Camera-type eye (tissue), 1 donor: ENCODE results near the gene GARIN3. TPM values are rescaled to one million over a fixed set of nuclear protein-coding genes. Genes with fewer than 3 reads are reported as not detected.

Source experiments
- total RNA-seq: library from RNA; depleted of rRNA; stranded (reverse); fragments of >200 nt; gene quantifications from one replicate; pipeline ENCODE4 v1.2.3, GENCODE V29; 2014

The GARIN3 gene
- total RNA-seq, result not detected

GRCh38 chr5:157166214-157167213 lies at the start of gene GARIN3:
TSS of gene GARIN3 (minus strand) at chr5:157166264. CDS start at chr5:157166168, 96 bp downstream.

GRCh38 chr5:157180374-157181264 lies 14.6 kb upstream of the GARIN3 start, which contains the start of gene ITK:
TSS of gene ITK (plus strand) at chr5:157180840. CDS start at chr5:157180978, 138 bp downstream.

GRCh38 chr5:157142317-157143126 lies 23.5 kb downstream of the GARIN3 start, which contains the start of gene MED7:
TSS of gene MED7 (minus strand) at chr5:157142865. CDS start at chr5:157139431, 3,434 bp downstream.

Other genes with a start within 250 kb of the GARIN3 start
- not detected for gene TIMD4, start 203.0 kb downstream of the GARIN3 start, total RNA-seq
- gene HAVCR1, start 107.1 kb downstream of the GARIN3 start, total RNA-seq, result not detected
- gene HAVCR2, start 57.2 kb downstream of the GARIN3 start, total RNA-seq, result 1.8 TPM
- gene MED7, start 23.4 kb downstream of the GARIN3 start, total RNA-seq, result 25.3 TPM
- gene ITK, start 14.6 kb upstream of the GARIN3 start, total RNA-seq, result 0.44 TPM
- 71.1 TPM for gene CYFIP2, start 99.9 kb upstream of the GARIN3 start, total RNA-seq